Amygdala (tissue), 56 donors: ENCODE measurements around the gene RPA1.
A peak's percentile ranks its signal among the peaks of the same experiment; 100 is the strongest.
"Not testable (repeated sequence)": the region's sequence is repeated elsewhere in the genome, so short reads cannot be mapped to it uniquely, and the experiment has no call there.

Experiments used
- DNase-seq, 56 donors: peaks; one replicate each; lab custom pipeline; 2025; lab: John Stamatoyannopoulos, UW

The RPA1 gene

GRCh38 chr17:1810450-1811103 lies 19.2 kb upstream of the RPA1 start:
- DNase-seq = no peak

GRCh38 chr17:1813088-1813487 lies 16.7 kb upstream of the RPA1 start:
- DNase-seq = no peak

DNA sequence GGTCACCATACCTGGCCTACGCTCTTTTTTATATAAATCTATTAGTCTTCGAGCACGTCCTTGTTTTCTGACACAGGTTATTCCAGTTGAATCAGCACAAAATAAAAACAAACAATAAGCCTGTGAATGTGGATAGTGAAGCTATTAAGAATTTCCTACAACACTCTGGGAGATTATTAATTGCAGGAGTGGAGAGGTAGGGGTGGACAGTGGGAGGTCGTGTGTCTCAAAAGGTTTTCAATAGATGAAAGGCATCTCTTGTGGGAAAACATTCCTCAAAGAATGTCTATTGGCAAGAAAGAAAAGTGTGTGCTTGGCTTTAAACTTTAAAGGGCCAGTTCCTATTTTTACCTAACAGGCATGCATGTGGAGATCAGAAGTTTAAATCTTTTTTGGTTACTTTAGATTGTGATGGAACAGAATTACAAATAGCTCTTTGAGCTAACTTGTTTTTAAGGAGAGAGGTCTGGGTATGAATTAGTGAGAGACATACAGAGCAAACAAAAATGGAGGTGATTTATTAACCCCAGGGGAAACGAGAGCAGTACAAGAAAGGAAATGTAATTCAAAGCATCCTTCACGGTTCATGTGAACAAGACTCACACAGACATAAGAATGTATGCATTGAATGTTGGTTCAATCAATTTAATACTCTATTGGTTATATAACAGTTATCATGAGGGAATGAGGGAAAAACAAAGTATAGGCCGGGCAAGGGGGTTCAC lies 9.1 kb upstream of the RPA1 start:
- DNase-seq = no peak

DNA sequence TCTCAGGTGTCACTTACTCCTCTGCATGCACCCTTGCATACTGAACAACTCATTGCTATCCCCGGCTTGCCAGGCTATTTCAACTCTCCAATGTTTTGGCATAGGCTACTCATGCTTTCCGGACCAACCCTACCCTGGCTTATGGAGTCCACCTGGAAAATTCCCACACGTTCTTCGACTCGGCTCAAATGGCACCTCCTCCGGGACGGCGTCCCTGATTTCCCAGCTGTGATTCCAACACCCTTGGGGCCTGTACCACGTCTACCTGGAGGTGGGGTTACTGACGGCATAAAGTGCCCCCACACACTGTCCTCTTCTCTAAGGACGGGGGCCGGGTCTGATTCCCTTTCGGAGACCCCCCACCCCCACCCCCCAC lies 601 bp upstream of the RPA1 start:
- DNase-seq = peak in 6 of 56 donors; percentile 22 to 57 (median 44)

- DNase-seq = peak in 2 of 56 donors; percentile 17 to 20
Measured at GRCh38 chr17:1830288-1830687, 483 bp downstream of the RPA1 start.

DNA sequence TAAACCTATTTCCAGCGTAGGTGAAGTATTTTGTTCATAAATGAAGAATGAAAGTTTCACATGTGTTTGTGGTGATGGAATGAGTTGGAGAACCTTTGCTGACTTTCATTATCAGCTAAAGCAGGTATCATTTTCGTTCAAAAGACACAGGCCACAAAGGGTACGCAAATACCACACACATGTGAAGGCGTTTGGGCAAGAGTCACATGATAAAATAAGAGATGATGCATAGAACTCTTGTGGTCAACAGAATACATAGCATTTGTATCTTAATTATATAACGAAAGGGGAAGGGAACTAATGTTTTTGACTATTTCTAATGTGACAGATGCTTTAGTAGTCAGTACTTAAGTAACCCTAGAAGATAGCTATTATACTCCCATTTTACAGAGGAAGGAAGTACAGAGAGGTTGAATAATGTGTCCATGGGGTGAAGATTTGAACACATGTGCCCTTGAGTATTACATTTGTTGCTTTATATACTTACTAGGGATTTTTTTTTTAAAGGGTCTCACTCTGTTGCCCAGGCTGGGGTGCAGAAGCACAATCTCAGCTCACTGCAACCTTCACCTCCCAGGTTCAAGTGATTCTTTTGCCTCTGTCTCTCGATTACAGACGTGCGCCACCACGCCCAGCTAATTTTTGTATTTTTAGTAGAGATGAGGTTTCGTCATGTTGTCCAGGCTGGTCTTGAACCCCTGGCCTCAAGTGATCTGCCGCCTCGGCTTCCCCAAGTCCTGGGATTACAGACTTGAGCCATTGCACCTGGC lies 4.8 kb downstream of the RPA1 start:
- DNase-seq = no peak

DNA sequence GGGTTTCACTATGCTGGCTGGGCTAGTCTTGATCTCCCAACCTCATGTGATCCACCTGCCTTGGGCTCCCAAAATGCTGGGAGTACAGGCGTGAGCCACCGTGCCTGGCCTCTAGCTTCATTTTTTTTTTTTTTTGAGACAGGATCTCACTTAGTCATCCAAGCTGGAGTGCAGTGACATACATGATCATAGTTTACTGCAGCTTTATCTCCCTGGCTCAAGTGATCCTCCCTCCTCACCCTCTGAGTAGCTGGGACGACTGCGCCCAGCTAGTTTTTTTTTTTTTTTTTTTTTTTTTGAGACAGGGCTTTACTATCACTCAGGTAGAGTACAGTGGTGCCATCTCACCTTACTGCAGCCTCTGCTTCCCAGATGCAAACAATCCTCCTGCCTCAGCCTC lies 9.7 kb downstream of the RPA1 start:
- no peak for DNase-seq

GRCh38 chr17:1843947-1844346 lies 14.1 kb downstream of the RPA1 start:
- DNase-seq = no peak

GRCh38 chr17:1847191-1847590 lies 17.4 kb downstream of the RPA1 start:
- no peak for DNase-seq

GRCh38 chr17:1852327-1852726 lies 22.5 kb downstream of the RPA1 start:
- DNase-seq = no peak

DNA sequence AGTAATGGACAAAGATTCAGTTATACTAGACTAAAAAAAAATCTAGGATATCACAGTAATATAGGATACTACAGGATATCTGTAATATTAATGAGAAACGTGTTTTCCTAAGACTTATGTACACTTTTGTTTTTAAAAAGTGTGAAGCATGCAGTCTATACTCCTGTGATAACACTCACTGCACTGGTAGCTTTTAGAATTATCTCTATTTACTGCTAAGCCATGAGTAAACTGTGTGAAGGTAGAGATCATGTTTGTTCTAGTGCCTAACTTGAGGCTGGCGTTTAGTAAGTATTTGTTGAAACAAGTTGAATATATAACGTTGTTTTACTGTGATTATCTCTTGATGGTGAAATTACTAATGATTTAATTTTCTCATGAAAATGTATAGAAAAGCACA lies 23.9 kb downstream of the RPA1 start:
- no peak for DNase-seq

GRCh38 chr17:1856462-1856861 lies 26.7 kb downstream of the RPA1 start:
- DNase-seq = not testable (repeated sequence)

DNA sequence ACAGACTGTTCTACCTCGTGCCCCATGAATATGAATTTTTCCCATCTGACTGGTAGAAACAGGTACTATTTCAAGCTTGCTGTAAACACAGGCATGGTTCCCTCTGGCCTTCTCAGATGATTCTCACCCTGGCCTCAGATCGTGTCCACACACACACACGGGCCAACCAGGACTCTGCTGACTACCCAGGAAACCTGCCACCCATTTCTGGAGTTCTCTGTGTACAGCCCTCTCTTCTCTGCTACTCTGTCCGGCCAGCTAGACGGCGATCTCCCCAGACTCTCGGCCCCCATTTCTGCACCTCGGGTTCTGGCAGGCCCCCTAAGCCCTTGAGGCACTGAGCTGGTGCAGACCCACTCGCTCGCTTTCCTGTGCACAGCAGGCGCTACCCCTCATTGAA lies 31.2 kb downstream of the RPA1 start:
- no peak for DNase-seq

DNA sequence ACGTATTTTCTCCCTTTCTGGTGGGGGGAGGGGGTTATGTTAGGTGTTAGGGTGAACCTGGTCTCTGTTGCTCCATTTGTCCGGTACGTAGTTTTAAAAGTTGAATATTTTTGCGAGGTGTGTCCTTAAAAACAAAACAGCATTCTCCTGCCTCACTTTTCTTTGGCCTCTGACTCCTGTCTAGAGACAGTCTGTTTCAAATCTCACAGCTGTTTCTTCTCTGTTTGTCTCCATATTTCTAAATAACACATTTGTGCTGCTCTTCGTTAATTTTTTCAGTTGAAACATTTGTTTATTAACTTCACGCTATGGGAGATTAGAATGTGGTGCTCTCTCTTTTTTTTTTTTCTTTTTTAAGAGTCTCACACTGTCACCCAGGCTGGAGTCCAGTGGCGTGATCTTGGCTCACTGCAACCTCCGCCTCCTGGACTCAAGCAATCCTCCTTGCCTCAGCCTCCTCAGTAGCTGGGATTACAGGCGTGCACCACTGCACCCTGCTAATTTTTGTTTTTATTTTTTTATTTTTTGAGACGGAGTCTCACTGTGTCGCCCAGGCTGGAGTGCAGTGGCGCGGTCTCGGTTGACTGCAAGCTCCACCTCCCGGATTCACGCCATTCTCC lies 31.7 kb downstream of the RPA1 start:
- no peak for DNase-seq

- DNase-seq = no peak
Measured at GRCh38 chr17:1865252-1866037, 35.6 kb downstream of the RPA1 start.

DNA sequence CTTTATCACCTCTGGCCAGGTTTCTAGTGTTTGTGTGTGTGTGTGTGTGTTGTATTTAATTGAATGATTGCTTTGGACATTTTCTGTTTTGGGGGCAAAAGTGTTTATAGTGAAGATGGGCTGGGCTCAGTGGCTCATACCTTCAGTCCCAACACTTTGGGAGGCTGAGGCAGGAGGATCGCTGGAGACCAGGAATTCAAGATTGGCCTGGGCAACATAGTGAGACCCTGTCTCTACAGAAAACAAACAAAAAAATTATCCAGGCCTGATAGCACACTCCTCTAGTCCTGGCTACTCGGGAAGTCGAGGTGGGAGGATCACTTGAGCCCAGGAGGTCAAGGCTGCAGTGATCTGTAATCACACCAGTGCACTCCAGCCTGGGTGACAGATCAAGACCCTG lies 37.5 kb downstream of the RPA1 start:
- DNase-seq = no peak

GRCh38 chr17:1868090-1868489 lies 38.3 kb downstream of the RPA1 start:
- DNase-seq = no peak

- DNase-seq = no peak
Measured at GRCh38 chr17:1870592-1870991, 40.8 kb downstream of the RPA1 start.

GRCh38 chr17:1871756-1872155 lies 42.0 kb downstream of the RPA1 start:
- no peak for DNase-seq

DNA sequence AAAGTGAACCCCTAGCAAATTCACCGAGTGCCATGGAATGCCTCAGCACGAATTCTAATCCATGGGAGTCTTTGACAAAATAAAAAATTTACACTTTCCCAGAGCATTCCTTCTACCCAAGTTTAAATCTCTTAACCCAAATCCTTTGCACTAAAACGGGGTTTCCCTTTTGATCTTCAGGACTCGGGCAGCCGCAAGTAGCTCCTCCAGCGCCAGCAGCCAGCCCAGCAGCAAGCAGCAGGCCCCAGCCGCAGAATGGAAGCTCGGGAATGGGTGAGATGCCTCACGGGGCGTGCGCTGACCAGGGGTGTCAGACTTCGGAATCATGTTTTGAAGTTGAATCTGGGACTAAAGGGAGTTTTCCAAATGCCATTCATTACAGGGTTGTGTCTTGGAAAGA lies 42.4 kb downstream of the RPA1 start:
- DNase-seq = no peak
